ENCODE data around the gene HECTD2. TPM values are rescaled to one million over a fixed set of nuclear protein-coding genes. Genes with fewer than 3 reads are reported as not detected.
"Not testable (repeated sequence)": the region's sequence is repeated elsewhere in the genome, so short reads cannot be mapped to it uniquely, and the experiment has no call there.

Gene HECTD2
- total RNA-seq, 1 donor from 2014 or later = 17.4 TPM

GRCh38 chr10:91520661-91521060, 110.5 kb downstream of the HECTD2 start:
- no peak for DNase-seq (ENCODE audit: low spot score)
- no peak for TF ChIP-seq CTCF (IDR thresholded peaks at IDR 0.05; ENCODE audit: unreplicated experiment)
- Mint-ChIP-seq H3K27ac (ENCODE audit: unreplicated experiment) (no peak overlapping the region), H3K9me3 (ENCODE audit: unreplicated experiment) (no peaks in the 10 kb centered on the region), H3K4me3 (ENCODE audit: unreplicated experiment) (no peak overlapping the region), H3K27me3 (ENCODE audit: unreplicated experiment) (peaks cover 2% of the 10 kb centered on the region), H3K36me3 (ENCODE audit: low read depth, unreplicated experiment) (peaks cover 7% of the 10 kb centered on the region), H3K4me1 (ENCODE audit: unreplicated experiment) (no peaks in the 10 kb centered on the region)

DNA sequence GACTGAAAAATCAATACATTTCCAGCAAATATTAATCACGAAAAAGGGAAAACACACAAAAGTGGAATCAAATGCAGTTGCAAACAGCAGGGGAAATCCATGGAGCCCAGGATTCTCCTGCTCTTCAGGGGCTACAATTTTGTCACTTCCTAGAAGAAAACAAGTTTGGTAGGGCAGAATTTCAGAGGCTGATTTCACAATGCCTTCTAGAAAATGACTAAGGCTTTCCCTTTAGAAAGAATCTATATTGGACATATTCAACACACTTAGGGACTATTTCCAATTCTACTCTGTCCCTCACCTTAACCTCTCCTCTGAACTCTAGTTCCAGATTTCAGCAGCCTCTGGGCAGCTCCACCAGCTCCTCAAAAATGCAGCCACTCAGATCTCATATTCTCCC, 111.3 kb downstream of the HECTD2 start:
- no peak for TF ChIP-seq CTCF (IDR thresholded peaks at IDR 0.05; ENCODE audit: unreplicated experiment)
- peaks cover 2% of the 10 kb centered on the region for H3K27me3 Mint-ChIP-seq (ENCODE audit: unreplicated experiment)
- H3K4me3 Mint-ChIP-seq (ENCODE audit: unreplicated experiment) = no peak overlapping the region
- no peak overlapping the region for H3K27ac Mint-ChIP-seq (ENCODE audit: unreplicated experiment)
- no peak for DNase-seq (ENCODE audit: low spot score)
- H3K4me1 Mint-ChIP-seq (ENCODE audit: unreplicated experiment) = no peaks in the 10 kb centered on the region
- no peaks in the 10 kb centered on the region for H3K9me3 Mint-ChIP-seq (ENCODE audit: unreplicated experiment)
- peaks cover 7% of the 10 kb centered on the region for H3K36me3 Mint-ChIP-seq (ENCODE audit: low read depth, unreplicated experiment)

DNA sequence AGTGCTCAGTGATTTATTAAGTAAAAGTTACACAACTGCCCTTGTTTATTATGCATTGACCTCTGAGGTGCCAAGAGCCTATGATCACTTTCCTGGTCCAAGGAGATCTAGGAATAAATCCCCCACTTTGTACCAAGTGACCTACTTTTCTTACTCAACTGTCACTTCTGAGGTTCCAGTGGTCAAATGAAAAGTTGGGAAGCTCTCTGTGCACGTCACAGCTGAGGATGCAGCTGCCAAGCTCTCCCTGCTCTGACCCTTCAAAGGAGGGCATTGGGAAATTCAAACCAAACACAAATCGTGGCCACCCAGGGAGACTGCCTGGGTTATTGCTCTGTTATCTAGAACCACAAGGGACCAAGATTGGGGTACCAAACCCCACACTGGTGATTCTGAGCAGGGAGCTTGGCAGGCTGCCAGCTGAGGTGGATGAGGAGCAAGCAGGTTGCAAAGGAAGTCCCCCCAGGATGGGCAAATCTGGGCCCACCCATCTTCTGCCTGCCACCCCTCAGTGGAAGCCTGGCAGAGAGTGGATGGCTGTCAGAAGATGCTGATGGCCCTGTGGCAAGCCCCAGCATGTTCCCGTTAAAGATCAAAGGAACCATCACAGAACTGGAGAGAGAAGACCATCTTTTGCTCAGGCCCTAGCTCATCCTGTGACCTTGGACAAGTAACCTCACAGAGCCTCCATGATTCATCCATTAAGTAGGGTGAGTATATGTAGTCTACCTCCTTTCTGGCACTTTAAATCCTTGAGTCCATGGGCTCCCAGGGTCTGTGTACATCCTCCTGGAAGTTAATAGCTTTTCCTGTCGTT, 116.0 kb downstream of the HECTD2 start:
- no peak overlapping the region for H3K27ac Mint-ChIP-seq (ENCODE audit: unreplicated experiment)
- H3K36me3 Mint-ChIP-seq (ENCODE audit: low read depth, unreplicated experiment) = no peaks in the 10 kb centered on the region
- no peaks in the 10 kb centered on the region for H3K9me3 Mint-ChIP-seq (ENCODE audit: unreplicated experiment)
- no peaks in the 10 kb centered on the region for H3K4me1 Mint-ChIP-seq (ENCODE audit: unreplicated experiment)
- no peak for DNase-seq (ENCODE audit: low spot score)
- H3K27me3 Mint-ChIP-seq (ENCODE audit: unreplicated experiment) = peaks cover 2% of the 10 kb centered on the region
- H3K4me3 Mint-ChIP-seq (ENCODE audit: unreplicated experiment) = no peak overlapping the region
- TF ChIP-seq CTCF (IDR thresholded peaks at IDR 0.05; ENCODE audit: unreplicated experiment) = no peak

DNA sequence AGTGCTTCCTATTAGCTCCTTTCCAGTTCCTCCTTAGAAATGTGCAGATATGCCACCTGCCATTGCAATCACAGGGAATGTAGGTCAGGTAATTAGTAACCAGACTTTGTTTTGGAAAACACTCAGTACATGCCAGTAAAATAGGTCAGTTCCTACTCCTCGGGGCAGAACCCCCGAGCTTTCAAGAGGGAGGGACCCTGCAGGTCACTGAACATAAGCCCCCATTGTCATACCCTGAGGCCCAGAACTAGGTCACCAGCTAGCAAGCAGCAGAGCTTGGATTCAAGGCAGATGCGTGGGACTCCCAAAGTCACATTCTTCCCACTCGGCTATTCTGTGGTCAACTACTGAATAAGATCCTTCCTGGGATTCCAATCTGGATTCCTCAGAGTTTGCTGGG, 117.9 kb downstream of the HECTD2 start:
- Mint-ChIP-seq H3K36me3 (ENCODE audit: low read depth, unreplicated experiment) (no peaks in the 10 kb centered on the region), H3K9me3 (ENCODE audit: unreplicated experiment) (no peaks in the 10 kb centered on the region), H3K4me3 (ENCODE audit: unreplicated experiment) (no peak overlapping the region), H3K27me3 (ENCODE audit: unreplicated experiment) (peaks cover 2% of the 10 kb centered on the region), H3K27ac (ENCODE audit: unreplicated experiment) (no peak overlapping the region), H3K4me1 (ENCODE audit: unreplicated experiment) (no peaks in the 10 kb centered on the region)
- no peak for DNase-seq (ENCODE audit: low spot score)
- TF ChIP-seq CTCF (IDR thresholded peaks at IDR 0.05; ENCODE audit: unreplicated experiment) = no peak

GRCh38 chr10:91528768-91529167, 118.6 kb downstream of the HECTD2 start:
- Mint-ChIP-seq H3K36me3 (ENCODE audit: low read depth, unreplicated experiment) (no peaks in the 10 kb centered on the region), H3K9me3 (ENCODE audit: unreplicated experiment) (no peaks in the 10 kb centered on the region), H3K27ac (ENCODE audit: unreplicated experiment) (no peak overlapping the region), H3K4me3 (ENCODE audit: unreplicated experiment) (no peak overlapping the region), H3K27me3 (ENCODE audit: unreplicated experiment) (peaks cover 2% of the 10 kb centered on the region), H3K4me1 (ENCODE audit: unreplicated experiment) (no peaks in the 10 kb centered on the region)
- no peak for DNase-seq (ENCODE audit: low spot score)
- no peak for TF ChIP-seq CTCF (IDR thresholded peaks at IDR 0.05; ENCODE audit: unreplicated experiment)

GRCh38 chr10:91534789-91535188, 124.6 kb downstream of the HECTD2 start:
- H3K27me3 Mint-ChIP-seq (ENCODE audit: unreplicated experiment); H3K36me3 Mint-ChIP-seq (ENCODE audit: low read depth, unreplicated experiment); H3K27ac Mint-ChIP-seq (ENCODE audit: unreplicated experiment); H3K4me1 Mint-ChIP-seq (ENCODE audit: unreplicated experiment); H3K9me3 Mint-ChIP-seq (ENCODE audit: unreplicated experiment); DNase-seq (ENCODE audit: low spot score); H3K4me3 Mint-ChIP-seq (ENCODE audit: unreplicated experiment): not testable (repeated sequence)
